ENCODE data around the gene PBX3. TPM values are rescaled to one million over a fixed set of nuclear protein-coding genes. Genes with fewer than 3 reads are reported as not detected.

PBX3 gene
- total and polyA plus RNA-seq, 10 of the 15 experiments (the other 5 are each of a cell fraction or from before 2014, with no cell fraction given), result 6.7 to 146 (median 22.2) TPM

- SMC1A ChIA-PET (ENCODE audit: uncharacterized antibody, unreplicated experiment), result interaction anchor here (1.3 to 1.7 kb wide), 3 partner anchors 10 to 45 kb away, joined by 3 to 5 read pairs (median 4); no protein-coding TSS in a partner anchor
- ATAC-seq (no peak; the same call in 2 of the 3 replicates), FAIRE-seq (no peak), DNase-seq (ENCODE audit: low read depth, low spot score) (no peak)
- Histone ChIP-seq H3K27ac (ENCODE audit: control insufficient read depth, insufficient read depth) (no peak overlapping the region), H3K27me3 (replicated peaks in 1 of 2; ENCODE audit: control insufficient read depth in 2 of 2, insufficient read depth in 2 of 2, low read length in 1 of 2) (no peaks in the 10 kb centered on the region), H4K20me1 (ENCODE audit: control insufficient read depth, insufficient read depth) (no peaks in the 10 kb centered on the region), H3K79me2 (ENCODE audit: control insufficient read depth, insufficient read depth, low read length) (peaks cover 20% of the 10 kb centered on the region), H3K4me1 (ENCODE audit: control insufficient read depth, insufficient read depth, low read length) (no peaks in the 10 kb centered on the region), H3K36me3 (ENCODE audit: control insufficient read depth in 2 of 2, insufficient read depth in 2 of 2, low read length in 1 of 2) (peaks cover 0 to 3% of the 10 kb centered on the region in 2 experiments; a peak in 2 of 4 replicates), H2AFZ (ENCODE audit: control insufficient read depth, low read depth, low read length) (no peak overlapping the region), H3K4me2 (ENCODE audit: control insufficient read depth, insufficient read depth) (no peak overlapping the region), H3K9me3 (replicated peaks; ENCODE audit: control insufficient read depth, insufficient read depth, low read length) (no peaks in the 10 kb centered on the region), H3K4me3 (no peak overlapping the region), H3K9ac (ENCODE audit: control insufficient read depth, insufficient read depth, low read length) (no peak overlapping the region)
- no TSS peak for BruUV-seq (replicated peaks)
- in situ Hi-C loops (cut with MboI), result no loop called here
- POLR2A ChIA-PET, result no interaction called here
- CTCF ChIA-PET, result interaction anchor here (1.2 to 1.6 kb wide), 2 partner anchors 10 to 12 kb away, joined by 3 to 4 read pairs; no protein-coding TSS in a partner anchor
- intact Hi-C loops (cut with micrococcal nuclease; ENCODE audit: unreplicated experiment), result no loop called here
- WGBS (ENCODE audit: insufficient coverage, insufficient replicate concordance, low lambda C conversion rate, missing lambda C conversion rate), result 96% methylated on average over 2 of the region's 2 CpGs
- TF ChIP-seq EED (IDR thresholded peaks at IDR 0.05; ENCODE audit: low read depth) (no peak), NR2C1 (IDR thresholded peaks at IDR 0.05) (no peak)
- TF ChIP-seq, protein P1, sequence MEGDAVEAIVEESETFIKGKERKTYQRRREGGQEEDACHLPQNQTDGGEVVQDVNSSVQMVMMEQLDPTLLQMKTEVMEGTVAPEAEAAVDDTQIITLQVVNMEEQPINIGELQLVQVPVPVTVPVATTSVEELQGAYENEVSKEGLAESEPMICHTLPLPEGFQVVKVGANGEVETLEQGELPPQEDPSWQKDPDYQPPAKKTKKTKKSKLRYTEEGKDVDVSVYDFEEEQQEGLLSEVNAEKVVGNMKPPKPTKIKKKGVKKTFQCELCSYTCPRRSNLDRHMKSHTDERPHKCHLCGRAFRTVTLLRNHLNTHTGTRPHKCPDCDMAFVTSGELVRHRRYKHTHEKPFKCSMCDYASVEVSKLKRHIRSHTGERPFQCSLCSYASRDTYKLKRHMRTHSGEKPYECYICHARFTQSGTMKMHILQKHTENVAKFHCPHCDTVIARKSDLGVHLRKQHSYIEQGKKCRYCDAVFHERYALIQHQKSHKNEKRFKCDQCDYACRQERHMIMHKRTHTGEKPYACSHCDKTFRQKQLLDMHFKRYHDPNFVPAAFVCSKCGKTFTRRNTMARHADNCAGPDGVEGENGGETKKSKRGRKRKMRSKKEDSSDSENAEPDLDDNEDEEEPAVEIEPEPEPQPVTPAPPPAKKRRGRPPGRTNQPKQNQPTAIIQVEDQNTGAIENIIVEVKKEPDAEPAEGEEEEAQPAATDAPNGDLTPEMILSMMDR (IDR thresholded peaks at IDR 0.05 in 2 of 3, conservative IDR thresholded peaks at IDR 0.05 in 1 of 3; ENCODE audit: control insufficient read depth in 2 of 3, extremely low read depth in 1 of 3, insufficient read depth in 1 of 3, low read depth in 3 of 3, low read length in 3 of 3), result no peak
- TF ChIP-seq, protein P2, sequence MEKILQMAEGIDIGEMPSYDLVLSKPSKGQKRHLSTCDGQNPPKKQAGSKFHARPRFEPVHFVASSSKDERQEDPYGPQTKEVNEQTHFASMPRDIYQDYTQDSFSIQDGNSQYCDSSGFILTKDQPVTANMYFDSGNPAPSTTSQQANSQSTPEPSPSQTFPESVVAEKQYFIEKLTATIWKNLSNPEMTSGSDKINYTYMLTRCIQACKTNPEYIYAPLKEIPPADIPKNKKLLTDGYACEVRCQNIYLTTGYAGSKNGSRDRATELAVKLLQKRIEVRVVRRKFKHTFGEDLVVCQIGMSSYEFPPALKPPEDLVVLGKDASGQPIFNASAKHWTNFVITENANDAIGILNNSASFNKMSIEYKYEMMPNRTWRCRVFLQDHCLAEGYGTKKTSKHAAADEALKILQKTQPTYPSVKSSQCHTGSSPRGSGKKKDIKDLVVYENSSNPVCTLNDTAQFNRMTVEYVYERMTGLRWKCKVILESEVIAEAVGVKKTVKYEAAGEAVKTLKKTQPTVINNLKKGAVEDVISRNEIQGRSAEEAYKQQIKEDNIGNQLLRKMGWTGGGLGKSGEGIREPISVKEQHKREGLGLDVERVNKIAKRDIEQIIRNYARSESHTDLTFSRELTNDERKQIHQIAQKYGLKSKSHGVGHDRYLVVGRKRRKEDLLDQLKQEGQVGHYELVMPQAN (conservative IDR thresholded peaks at IDR 0.05), result no peak
- RAD21 ChIA-PET (ENCODE audit: unreplicated experiment), result interaction anchor here (1.3 to 2.9 kb wide), 2 partner anchors 10 to 83 kb away, joined by 3 to 11 read pairs; no protein-coding TSS in a partner anchor
Measured at GRCh38 chr9:125839317-125839716, 92.1 kb downstream of the PBX3 start.
